Measurements from ENCODE around the gene TIGD1.

Gene TIGD1

GRCh38 chr2:232522623-232523401 lies 27.5 kb downstream of the TIGD1 start:
- no peak overlapping the region for H3K4me3 ChIP-seq (ENCODE audit: low read depth, low read length)
- DNase-seq (ENCODE audit: low read depth): no peak
- TF ChIP-seq MAX (IDR thresholded peaks at IDR 0.05; ENCODE audit: low read depth, low read length) (no peak), POLR2A (IDR thresholded peaks at IDR 0.05; ENCODE audit: extremely low read depth, insufficient read length) (no peak), CTCF (IDR thresholded peaks at IDR 0.05; ENCODE audit: low read depth, low read length) (no peak), MYC (IDR thresholded peaks at IDR 0.05; ENCODE audit: low read depth, low read length) (no peak)

GRCh38 chr2:232521959-232522622 lies 28.3 kb downstream of the TIGD1 start:
- H3K4me3 ChIP-seq (ENCODE audit: low read depth, low read length): no peak overlapping the region
- peak; percentile 41 for TF ChIP-seq CTCF (IDR thresholded peaks at IDR 0.05; ENCODE audit: low read depth, low read length)
- no peak for TF ChIP-seq MYC (IDR thresholded peaks at IDR 0.05; ENCODE audit: low read depth, low read length)
- DNase-seq (ENCODE audit: low read depth): peak; percentile 60

DNA sequence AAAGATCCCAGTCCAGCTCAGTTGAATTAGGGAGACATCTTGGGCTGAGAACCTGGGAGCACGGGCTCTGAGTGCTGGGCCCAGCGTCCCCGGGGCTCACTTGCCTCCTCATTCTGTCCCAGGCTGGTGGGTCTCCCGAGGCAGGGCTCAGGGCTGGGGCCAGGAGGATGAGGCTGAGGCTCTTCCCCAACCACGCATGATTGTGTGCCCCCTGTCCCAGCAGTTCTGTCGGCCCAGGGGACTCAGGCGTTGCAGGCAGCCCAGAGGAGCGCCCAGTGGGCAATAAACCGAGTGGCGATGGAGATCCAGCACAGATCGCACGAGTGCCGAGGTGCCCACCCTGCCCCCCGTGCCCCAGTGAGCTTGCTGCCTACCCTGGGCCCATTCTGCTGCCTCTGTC lies 29.3 kb downstream of the TIGD1 start:
- no peak overlapping the region for H3K4me3 ChIP-seq (ENCODE audit: low read depth, low read length)
- DNase-seq (ENCODE audit: low read depth): no peak
- no peak for TF ChIP-seq POLR2A (IDR thresholded peaks at IDR 0.05; ENCODE audit: extremely low read depth, insufficient read length)
- no peak for TF ChIP-seq MAX (IDR thresholded peaks at IDR 0.05; ENCODE audit: low read depth, low read length)
- no peak for TF ChIP-seq CTCF (IDR thresholded peaks at IDR 0.05; ENCODE audit: low read depth, low read length)
- no peak for TF ChIP-seq MYC (IDR thresholded peaks at IDR 0.05; ENCODE audit: low read depth, low read length)

DNA sequence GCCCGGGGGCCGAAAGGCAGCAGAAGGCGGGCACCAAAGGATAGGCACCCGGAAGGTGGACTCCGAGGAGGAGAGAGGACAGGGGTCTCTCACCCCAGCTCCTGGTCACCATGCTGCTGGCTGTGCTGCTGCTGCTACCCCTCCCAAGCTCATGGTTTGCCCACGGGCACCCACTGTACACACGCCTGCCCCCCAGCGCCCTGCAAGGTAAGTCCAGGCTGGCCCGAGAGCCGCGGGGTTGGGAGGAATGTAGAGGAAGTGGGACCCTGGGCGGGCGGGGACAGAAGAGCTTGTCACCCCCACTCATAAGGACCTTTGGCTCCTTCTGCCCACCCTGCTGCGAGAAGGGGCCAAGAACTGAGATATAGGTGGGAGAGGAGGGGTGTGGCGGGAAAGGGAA lies 29.9 kb downstream of the TIGD1 start:
- DNase-seq (ENCODE audit: low read depth): no peak
- no peak overlapping the region for H3K4me3 ChIP-seq (ENCODE audit: low read depth, low read length)
- TF ChIP-seq CTCF (IDR thresholded peaks at IDR 0.05; ENCODE audit: low read depth, low read length): no peak
- no peak for TF ChIP-seq POLR2A (IDR thresholded peaks at IDR 0.05; ENCODE audit: extremely low read depth, insufficient read length)
- TF ChIP-seq MYC (IDR thresholded peaks at IDR 0.05; ENCODE audit: low read depth, low read length): no peak
- no peak for TF ChIP-seq MAX (IDR thresholded peaks at IDR 0.05; ENCODE audit: low read depth, low read length)

- TF ChIP-seq CTCF (IDR thresholded peaks at IDR 0.05; ENCODE audit: low read depth, low read length): no peak
- TF ChIP-seq MYC (IDR thresholded peaks at IDR 0.05; ENCODE audit: low read depth, low read length): no peak
- TF ChIP-seq POLR2A (IDR thresholded peaks at IDR 0.05; ENCODE audit: extremely low read depth, insufficient read length): no peak
- TF ChIP-seq MAX (IDR thresholded peaks at IDR 0.05; ENCODE audit: low read depth, low read length): no peak
- no peak for DNase-seq (ENCODE audit: low read depth)
- no peak within 1 kb of the TSS for H3K4me3 ChIP-seq (ENCODE audit: low read depth, low read length)
These were observed 30.5 kb downstream of the TIGD1 start, which contains the start of gene PRSS56 for GRCh38 chr2:232519581-232520438. PRSS56 (plus strand) TSS chr2:232520388; CDS start chr2:232520599, 211 bp downstream.
